ENCODE measurements around the gene CD44. TPM values are rescaled to one million over a fixed set of nuclear protein-coding genes. Genes with fewer than 3 reads are reported as not detected.

CD44 gene
- total RNA-seq, 1 donor from 2014 or later: 133 TPM

DNA sequence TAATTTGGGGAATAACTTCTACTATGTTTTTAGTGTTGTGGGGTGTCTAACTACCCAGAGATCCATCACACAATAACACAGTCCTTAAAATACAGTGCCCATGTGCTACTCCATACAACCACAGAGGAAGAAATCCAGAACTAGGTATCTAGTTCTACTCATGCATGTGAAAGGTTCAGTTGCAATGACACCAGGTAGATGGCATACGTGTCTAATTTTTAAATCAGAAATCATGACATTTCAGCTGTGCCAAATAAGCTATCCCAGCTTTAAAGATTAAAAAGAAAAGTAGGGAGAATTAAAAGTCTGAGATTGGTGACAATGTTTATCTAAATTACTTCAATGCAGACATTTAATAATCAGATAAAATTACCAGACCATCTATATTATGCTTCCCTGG is 122.2 kb downstream of the CD44 start:
- Histone ChIP-seq H3K4me1 (ENCODE audit: control insufficient read depth in 3 of 3, insufficient read depth in 3 of 3, low read length in 3 of 3) (no peaks in the 10 kb centered on the region), H3K9ac (ENCODE audit: low read depth in 1 of 3, low read length in 3 of 3) (no peak overlapping the region)

DNA sequence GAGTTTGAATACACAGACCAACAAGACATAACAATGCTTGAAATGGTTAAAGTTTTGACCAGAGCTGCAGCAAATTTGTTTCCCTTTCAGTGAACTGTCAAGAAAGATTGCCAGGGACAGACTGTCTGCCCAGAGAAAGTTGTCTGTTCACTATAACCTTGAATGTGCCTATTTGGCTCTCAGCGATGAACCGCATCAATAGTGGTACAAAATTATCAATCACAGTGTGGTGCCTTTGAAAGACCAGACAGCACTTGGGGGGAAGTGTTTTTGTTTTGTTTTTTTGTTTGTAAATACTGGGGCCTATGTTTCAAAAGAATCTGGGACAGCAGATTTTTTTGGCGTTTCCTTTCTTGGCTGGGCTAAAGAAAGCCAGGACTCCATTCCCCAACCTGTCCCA is 123.1 kb downstream of the CD44 start:
- Histone ChIP-seq H3K36me3 (ENCODE audit: control insufficient read depth in 3 of 3, insufficient read depth in 3 of 3, low read length in 3 of 3) (no peaks in the 10 kb centered on the region), H3K9me3 (ENCODE audit: control insufficient read depth in 3 of 3, low read length in 3 of 3) (no peaks in the 10 kb centered on the region), H3K9ac (ENCODE audit: low read depth in 1 of 3, low read length in 3 of 3) (no peak overlapping the region), H3K27ac (ENCODE audit: low read depth, low read length) (no peak overlapping the region), H3K4me1 (ENCODE audit: control insufficient read depth in 3 of 3, insufficient read depth in 3 of 3, low read length in 3 of 3) (no peaks in the 10 kb centered on the region), H3K27me3 (ENCODE audit: control insufficient read depth in 3 of 3, insufficient read depth in 3 of 3, low read length in 3 of 3) (no peaks in the 10 kb centered on the region), H3K4me3 (ENCODE audit: low read length in 3 of 3) (no peak overlapping the region)

More for the DNA sequence above, 122.2 kb downstream of the CD44 start:
- H3K4me3 ChIP-seq (ENCODE audit: low read length in 3 of 3): no peak overlapping the region
- no peaks in the 10 kb centered on the region for H3K27me3 ChIP-seq (ENCODE audit: control insufficient read depth in 3 of 3, insufficient read depth in 3 of 3, low read length in 3 of 3)
- H3K36me3 ChIP-seq (ENCODE audit: control insufficient read depth in 3 of 3, insufficient read depth in 3 of 3, low read length in 3 of 3): no peaks in the 10 kb centered on the region
- no peaks in the 10 kb centered on the region for H3K9me3 ChIP-seq (ENCODE audit: control insufficient read depth in 3 of 3, low read length in 3 of 3)
- H3K27ac ChIP-seq (ENCODE audit: low read depth, low read length): no peak overlapping the region

DNA sequence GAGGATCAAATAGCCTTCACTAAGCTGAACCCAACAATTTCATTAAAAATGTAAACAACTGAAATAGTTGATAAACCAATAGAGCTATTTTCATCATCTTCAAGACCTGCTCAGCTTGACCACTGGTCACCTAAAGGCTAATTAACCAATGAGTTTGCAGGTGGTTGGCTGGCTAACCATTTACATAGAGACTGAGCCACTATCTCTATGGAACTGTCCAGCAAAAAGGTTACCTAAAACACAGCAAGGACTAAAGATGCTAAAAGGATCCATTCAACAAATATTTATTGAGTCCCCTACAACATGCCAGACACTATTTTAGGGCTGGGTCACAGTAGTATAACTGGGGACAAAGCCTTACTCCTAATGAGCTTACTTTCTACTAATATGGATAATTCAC is 123.8 kb downstream of the CD44 start:
- H3K9ac ChIP-seq (ENCODE audit: low read depth in 1 of 3, low read length in 3 of 3): no peak overlapping the region
- H3K4me1 ChIP-seq (ENCODE audit: control insufficient read depth in 3 of 3, insufficient read depth in 3 of 3, low read length in 3 of 3): no peaks in the 10 kb centered on the region
- H3K36me3 ChIP-seq (ENCODE audit: control insufficient read depth in 3 of 3, insufficient read depth in 3 of 3, low read length in 3 of 3): no peaks in the 10 kb centered on the region
- H3K27me3 ChIP-seq (ENCODE audit: control insufficient read depth in 3 of 3, insufficient read depth in 3 of 3, low read length in 3 of 3): no peaks in the 10 kb centered on the region
- H3K4me3 ChIP-seq (ENCODE audit: low read length in 3 of 3): no peak overlapping the region
- no peaks in the 10 kb centered on the region for H3K9me3 ChIP-seq (ENCODE audit: control insufficient read depth in 3 of 3, low read length in 3 of 3)
- no peak overlapping the region for H3K27ac ChIP-seq (ENCODE audit: low read depth, low read length)

DNA sequence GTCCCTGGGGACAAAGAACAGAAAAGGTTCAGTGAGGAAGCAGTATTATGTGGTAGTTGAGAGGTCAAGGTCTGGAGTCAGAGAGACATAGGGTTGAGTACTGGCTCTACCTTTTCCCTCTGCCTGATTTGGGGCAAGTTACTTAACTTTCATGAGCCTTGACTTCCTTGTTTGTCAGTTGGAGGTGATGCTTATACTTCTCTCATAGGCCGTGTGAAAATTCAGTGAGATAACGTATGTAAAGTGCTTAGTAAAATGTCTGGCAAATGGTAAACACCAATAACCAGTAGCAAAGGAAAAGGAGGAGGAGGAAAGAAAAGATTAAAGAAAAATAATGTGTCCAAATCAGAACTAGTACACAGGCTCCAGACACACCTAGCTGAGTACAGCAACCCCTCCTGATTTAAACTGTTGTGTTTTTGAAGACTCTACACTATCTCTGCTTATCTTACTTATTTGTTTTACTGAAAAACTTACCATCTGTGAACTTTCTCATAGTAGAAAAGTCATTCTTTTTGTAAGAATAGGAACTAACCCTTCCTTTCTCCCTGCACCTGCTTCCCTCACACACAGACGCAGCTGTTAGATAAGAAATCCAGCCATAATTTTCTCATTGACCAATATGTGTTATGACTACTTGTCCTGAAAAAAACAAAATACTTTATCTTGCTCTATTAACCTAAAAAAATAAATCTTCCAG is 126.9 kb downstream of the CD44 start:
- H3K4me3 ChIP-seq (ENCODE audit: low read length in 3 of 3): no peak overlapping the region
- H3K9me3 ChIP-seq (ENCODE audit: control insufficient read depth in 3 of 3, low read length in 3 of 3): no peaks in the 10 kb centered on the region
- no peak overlapping the region for H3K9ac ChIP-seq (ENCODE audit: low read depth in 1 of 3, low read length in 3 of 3)
- H3K36me3 ChIP-seq (ENCODE audit: control insufficient read depth in 3 of 3, insufficient read depth in 3 of 3, low read length in 3 of 3): no peaks in the 10 kb centered on the region
- no peaks in the 10 kb centered on the region for H3K4me1 ChIP-seq (ENCODE audit: control insufficient read depth in 3 of 3, insufficient read depth in 3 of 3, low read length in 3 of 3)
- H3K27me3 ChIP-seq (ENCODE audit: control insufficient read depth in 3 of 3, insufficient read depth in 3 of 3, low read length in 3 of 3): no peaks in the 10 kb centered on the region
- H3K27ac ChIP-seq (ENCODE audit: low read depth, low read length): no peak overlapping the region

DNA sequence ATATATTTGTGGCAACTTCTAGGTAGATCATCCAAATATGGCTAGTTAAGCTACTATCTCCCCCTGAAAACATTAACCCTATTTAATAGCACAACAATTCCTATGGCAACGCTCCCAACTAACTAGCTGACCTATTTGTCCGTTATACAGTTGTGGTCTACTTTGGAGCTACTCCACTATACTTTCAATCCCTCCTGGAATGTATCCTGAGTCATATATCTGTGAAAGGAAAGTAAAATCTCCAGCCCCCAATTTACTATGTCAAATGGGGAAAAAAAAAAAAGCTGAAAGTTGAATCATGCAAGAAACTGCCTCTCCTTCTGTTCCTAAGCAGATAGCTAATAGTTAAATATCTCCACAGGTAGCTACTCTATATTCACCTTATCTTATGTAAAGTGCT is 128.5 kb downstream of the CD44 start:
- H3K9me3 ChIP-seq (ENCODE audit: control insufficient read depth in 3 of 3, low read length in 3 of 3): no peaks in the 10 kb centered on the region
- H3K4me3 ChIP-seq (ENCODE audit: low read length in 3 of 3): no peak overlapping the region
- H3K27me3 ChIP-seq (ENCODE audit: control insufficient read depth in 3 of 3, insufficient read depth in 3 of 3, low read length in 3 of 3): no peaks in the 10 kb centered on the region
- no peak overlapping the region for H3K27ac ChIP-seq (ENCODE audit: low read depth, low read length)
- no peaks in the 10 kb centered on the region for H3K4me1 ChIP-seq (ENCODE audit: control insufficient read depth in 3 of 3, insufficient read depth in 3 of 3, low read length in 3 of 3)
- no peak overlapping the region for H3K9ac ChIP-seq (ENCODE audit: low read depth in 1 of 3, low read length in 3 of 3)
- no peaks in the 10 kb centered on the region for H3K36me3 ChIP-seq (ENCODE audit: control insufficient read depth in 3 of 3, insufficient read depth in 3 of 3, low read length in 3 of 3)

DNA sequence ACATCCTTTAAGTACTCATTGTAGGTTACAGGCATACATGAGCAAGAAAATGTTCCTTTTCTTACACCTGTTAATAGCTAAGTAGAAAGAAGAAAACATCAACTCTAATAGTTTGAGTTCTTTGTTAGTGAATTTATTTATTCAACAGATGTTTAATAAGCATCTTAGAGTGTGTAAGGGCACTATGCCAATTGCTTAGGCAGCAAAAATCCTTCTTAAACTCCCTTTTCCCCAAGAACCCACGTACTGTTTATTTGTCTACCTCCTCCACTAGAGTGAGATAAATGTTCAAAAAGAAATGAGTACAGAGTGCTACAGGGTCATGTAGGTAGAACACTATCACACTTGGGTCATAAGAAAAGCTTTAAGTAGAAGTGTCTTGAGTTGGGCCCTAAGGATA is 131.4 kb downstream of the CD44 start:
- no peaks in the 10 kb centered on the region for H3K9me3 ChIP-seq (ENCODE audit: control insufficient read depth in 3 of 3, low read length in 3 of 3)
- no peak overlapping the region for H3K4me3 ChIP-seq (ENCODE audit: low read length in 3 of 3)
- no peaks in the 10 kb centered on the region for H3K36me3 ChIP-seq (ENCODE audit: control insufficient read depth in 3 of 3, insufficient read depth in 3 of 3, low read length in 3 of 3)
- no peaks in the 10 kb centered on the region for H3K27me3 ChIP-seq (ENCODE audit: control insufficient read depth in 3 of 3, insufficient read depth in 3 of 3, low read length in 3 of 3)
- H3K27ac ChIP-seq (ENCODE audit: low read depth, low read length): no peak overlapping the region
- H3K4me1 ChIP-seq (ENCODE audit: control insufficient read depth in 3 of 3, insufficient read depth in 3 of 3, low read length in 3 of 3): peaks cover 0 to 4% (median 2%) of the 10 kb centered on the region in 3 donors
- H3K9ac ChIP-seq (ENCODE audit: low read depth in 1 of 3, low read length in 3 of 3): no peak overlapping the region

DNA sequence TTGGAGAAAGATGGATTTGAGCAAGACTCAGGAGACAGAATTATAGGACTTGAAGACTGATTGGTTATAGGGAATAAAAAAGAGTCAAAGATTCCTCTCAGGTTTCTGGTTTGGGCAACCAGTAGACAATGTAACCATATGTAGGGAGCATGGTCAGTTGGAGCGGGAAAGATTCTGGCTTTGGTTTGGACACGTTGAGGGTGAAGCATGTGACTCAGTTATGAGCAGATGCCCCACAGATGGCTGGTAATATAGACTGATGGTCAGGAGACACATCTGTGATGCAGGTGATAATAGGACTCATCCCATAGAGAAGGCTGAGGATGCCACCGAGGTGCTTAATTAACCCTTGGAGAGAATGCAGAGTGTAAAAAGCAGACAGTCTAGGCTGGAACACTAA is 132.1 kb downstream of the CD44 start:
- H3K9ac ChIP-seq (ENCODE audit: low read depth in 1 of 3, low read length in 3 of 3): no peak overlapping the region

DNA sequence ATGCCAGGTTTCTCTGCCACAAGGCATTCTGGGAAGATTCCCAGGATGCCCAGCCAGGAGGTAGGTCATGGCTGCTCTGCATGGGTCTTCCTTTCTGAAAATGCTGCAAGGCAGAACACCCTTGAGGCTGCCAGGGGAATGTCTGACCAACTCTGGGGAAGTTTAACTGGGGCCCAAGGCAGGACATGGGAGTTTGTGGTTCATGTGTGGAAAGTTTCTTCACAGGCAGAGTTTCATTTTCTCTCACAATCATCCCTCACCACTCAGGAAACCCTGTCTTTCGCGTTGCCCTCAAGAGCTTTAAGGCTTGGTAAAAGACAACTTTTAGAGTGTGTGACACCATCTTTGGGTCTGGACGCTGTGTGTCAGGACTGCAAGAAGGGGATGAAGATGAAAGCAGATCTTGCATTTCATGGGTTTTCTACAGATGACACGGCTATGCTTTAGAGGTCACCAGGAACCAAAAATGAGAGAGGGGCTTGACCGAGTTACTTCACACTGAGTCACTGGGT is 133.5 kb downstream of the CD44 start:
- no peaks in the 10 kb centered on the region for H3K9me3 ChIP-seq (ENCODE audit: control insufficient read depth in 3 of 3, low read length in 3 of 3)
- peaks cover 0 to 4% (median 4%) of the 10 kb centered on the region in 3 donors for H3K4me1 ChIP-seq (ENCODE audit: control insufficient read depth in 3 of 3, insufficient read depth in 3 of 3, low read length in 3 of 3)
- H3K27me3 ChIP-seq (ENCODE audit: control insufficient read depth in 3 of 3, insufficient read depth in 3 of 3, low read length in 3 of 3): no peaks in the 10 kb centered on the region
- no peak overlapping the region for H3K4me3 ChIP-seq (ENCODE audit: low read length in 3 of 3)
- H3K27ac ChIP-seq (ENCODE audit: low read depth, low read length): no peak overlapping the region
- no peaks in the 10 kb centered on the region for H3K36me3 ChIP-seq (ENCODE audit: control insufficient read depth in 3 of 3, insufficient read depth in 3 of 3, low read length in 3 of 3)
- no peak overlapping the region for H3K9ac ChIP-seq (ENCODE audit: low read depth in 1 of 3, low read length in 3 of 3)

More for the DNA sequence above, 132.1 kb downstream of the CD44 start:
- H3K4me3 ChIP-seq (ENCODE audit: low read length in 3 of 3): no peak overlapping the region
- peaks cover 0 to 4% (median 4%) of the 10 kb centered on the region in 3 donors for H3K4me1 ChIP-seq (ENCODE audit: control insufficient read depth in 3 of 3, insufficient read depth in 3 of 3, low read length in 3 of 3)
- no peak overlapping the region for H3K27ac ChIP-seq (ENCODE audit: low read depth, low read length)
- H3K36me3 ChIP-seq (ENCODE audit: control insufficient read depth in 3 of 3, insufficient read depth in 3 of 3, low read length in 3 of 3): no peaks in the 10 kb centered on the region
- H3K27me3 ChIP-seq (ENCODE audit: control insufficient read depth in 3 of 3, insufficient read depth in 3 of 3, low read length in 3 of 3): no peaks in the 10 kb centered on the region
- H3K9me3 ChIP-seq (ENCODE audit: control insufficient read depth in 3 of 3, low read length in 3 of 3): no peaks in the 10 kb centered on the region

DNA sequence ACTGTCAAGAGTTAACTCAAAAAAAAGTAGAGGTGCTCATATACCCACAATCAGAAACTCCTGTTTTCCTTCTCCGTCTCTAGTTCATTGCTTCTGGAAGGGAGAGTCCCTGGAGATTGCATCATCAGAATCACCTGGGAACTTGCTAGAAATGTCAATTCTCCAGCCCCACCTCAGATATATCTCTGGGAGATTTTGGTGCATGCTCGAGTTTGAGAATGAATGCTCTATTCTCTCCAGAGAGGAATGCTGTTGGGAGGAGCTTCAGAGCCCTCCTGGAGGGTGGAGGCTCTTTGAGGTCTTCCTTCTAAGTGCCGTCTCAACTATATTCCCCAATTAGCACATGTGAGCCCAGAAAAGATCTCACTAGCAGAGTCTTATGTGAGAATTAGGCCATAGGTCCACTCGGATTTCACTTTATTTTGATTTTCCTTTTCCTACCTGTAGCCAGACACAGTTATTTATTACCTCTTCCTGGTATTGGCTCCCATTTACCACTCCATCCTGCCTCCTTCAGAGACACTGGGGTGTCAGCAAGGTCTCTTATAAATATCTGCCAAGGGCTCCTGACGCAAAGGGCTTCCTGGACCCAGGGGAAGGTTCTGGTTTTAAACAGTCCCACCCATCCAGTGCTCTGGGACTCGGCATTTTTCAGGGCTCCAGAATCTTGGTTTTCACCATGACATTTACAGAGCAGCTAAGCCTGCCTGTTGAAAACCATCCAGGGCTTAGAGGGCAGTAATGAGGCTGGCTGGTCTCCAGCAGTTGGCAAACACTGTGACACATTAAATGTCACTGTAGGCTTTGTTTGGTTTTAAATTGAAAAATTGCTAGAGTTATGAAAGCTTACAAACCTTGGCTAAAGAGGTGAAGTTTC is 136.2 kb downstream of the CD44 start:
- Histone ChIP-seq H3K9ac (ENCODE audit: low read depth in 1 of 3, low read length in 3 of 3) (no peak overlapping the region), H3K27ac (ENCODE audit: low read depth, low read length) (no peak overlapping the region), H3K9me3 (ENCODE audit: control insufficient read depth in 3 of 3, low read length in 3 of 3) (no peaks in the 10 kb centered on the region), H3K4me3 (ENCODE audit: low read length in 3 of 3) (no peak overlapping the region), H3K36me3 (ENCODE audit: control insufficient read depth in 3 of 3, insufficient read depth in 3 of 3, low read length in 3 of 3) (no peaks in the 10 kb centered on the region), H3K4me1 (ENCODE audit: control insufficient read depth in 3 of 3, insufficient read depth in 3 of 3, low read length in 3 of 3) (peaks cover 0 to 4% (median 4%) of the 10 kb centered on the region in 3 donors), H3K27me3 (ENCODE audit: control insufficient read depth in 3 of 3, insufficient read depth in 3 of 3, low read length in 3 of 3) (no peaks in the 10 kb centered on the region)

DNA sequence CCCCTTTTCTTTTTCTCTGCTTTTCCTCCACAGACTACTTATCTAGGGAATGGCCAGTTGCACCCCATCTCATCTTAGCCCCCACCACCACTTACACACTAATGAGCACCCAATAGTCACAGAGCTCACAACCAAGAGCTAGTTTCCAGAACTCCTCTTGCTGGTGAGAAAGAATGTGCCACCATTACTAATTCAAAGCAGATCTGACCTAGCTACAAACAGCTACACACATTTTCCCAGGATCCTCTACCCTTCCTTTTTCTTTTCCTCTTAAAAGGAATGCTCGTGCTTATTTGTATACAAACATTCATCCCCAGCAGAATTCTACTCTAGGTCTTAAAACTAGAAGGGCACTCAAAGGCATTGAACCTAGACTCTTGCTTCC is 136.8 kb downstream of the CD44 start:
- no peak overlapping the region for H3K9ac ChIP-seq (ENCODE audit: low read depth in 1 of 3, low read length in 3 of 3)
- no peaks in the 10 kb centered on the region for H3K36me3 ChIP-seq (ENCODE audit: control insufficient read depth in 3 of 3, insufficient read depth in 3 of 3, low read length in 3 of 3)
- no peak overlapping the region for H3K4me3 ChIP-seq (ENCODE audit: low read length in 3 of 3)
- no peaks in the 10 kb centered on the region for H3K27me3 ChIP-seq (ENCODE audit: control insufficient read depth in 3 of 3, insufficient read depth in 3 of 3, low read length in 3 of 3)
- H3K27ac ChIP-seq (ENCODE audit: low read depth, low read length): no peak overlapping the region
- no peaks in the 10 kb centered on the region for H3K9me3 ChIP-seq (ENCODE audit: control insufficient read depth in 3 of 3, low read length in 3 of 3)
- peaks cover 4 to 8% (median 4%) of the 10 kb centered on the region in 3 donors for H3K4me1 ChIP-seq (ENCODE audit: control insufficient read depth in 3 of 3, insufficient read depth in 3 of 3, low read length in 3 of 3)
